G401 (cell line): ENCODE data around the gene SRGAP2. TPM values are rescaled to one million over a fixed set of nuclear protein-coding genes. Genes with fewer than 3 reads are reported as not detected.
"Not testable (repeated sequence)": the region's sequence is repeated elsewhere in the genome, so short reads cannot be mapped to it uniquely, and the experiment has no call there.

Experiments
- DNase-seq: peaks from one replicate; pipeline ENCODE4 v3.0.0-alpha.2; 2015; ENCODE audit warnings: low spot score
- in situ Hi-C: cut with HindIII; loops from 2 replicates; pipeline ENCODE4 v1.10.0; 2016; ENCODE audit warnings: low sequenced_read_pairs, mixed read lengths
- total RNA-seq: library from RNA; depleted of rRNA; stranded (reverse); fragments of >200 nt; shearing (Covaris generic); gene quantifications from 2 replicates; pipeline ENCODE4 v1.2.3, GENCODE V29; 2014; rRNA removed

The SRGAP2 gene
- total RNA-seq, result 16.5 and 24.9 TPM in 2 replicates

- in situ Hi-C loops, result not testable (repeated sequence)
- peak; percentile 68 for DNase-seq
Measured at GRCh38 chr1:206203364-206204158, at the start of gene SRGAP2. TSS of gene SRGAP2 (plus strand) at chr1:206203541. CDS start at chr1:206205971, 2,430 bp downstream.

GRCh38 chr1:206167350-206168029 is 35.9 kb upstream of the SRGAP2 start:
- DNase-seq, in situ Hi-C loops: not testable (repeated sequence)

GRCh38 chr1:206169794-206170193 is 33.5 kb upstream of the SRGAP2 start:
- DNase-seq, in situ Hi-C loops: not testable (repeated sequence)

- DNase-seq, in situ Hi-C loops: not testable (repeated sequence)
Measured at GRCh38 chr1:206173110-206173719, 30.1 kb upstream of the SRGAP2 start.

- in situ Hi-C loops, result not testable (repeated sequence)
Measured at GRCh38 chr1:206174182-206174868, 29.0 kb upstream of the SRGAP2 start.

GRCh38 chr1:206175459-206176113 is 27.8 kb upstream of the SRGAP2 start:
- in situ Hi-C loops, result not testable (repeated sequence)

More at GRCh38 chr1:206174182-206174868, 29.0 kb upstream of the SRGAP2 start:
- peak; percentile 74 for DNase-seq

GRCh38 chr1:206176114-206176502 is 27.2 kb upstream of the SRGAP2 start:
- in situ Hi-C loops, DNase-seq: not testable (repeated sequence)

More at GRCh38 chr1:206175459-206176113, 27.8 kb upstream of the SRGAP2 start:
- DNase-seq, result peak; percentile 12

GRCh38 chr1:206178061-206178989 is 25.0 kb upstream of the SRGAP2 start:
- in situ Hi-C loops, result not testable (repeated sequence)
- DNase-seq, result peak; percentile 19

GRCh38 chr1:206179666-206180065 is 23.7 kb upstream of the SRGAP2 start:
- DNase-seq, result peak; percentile 72
- in situ Hi-C loops, result not testable (repeated sequence)

GRCh38 chr1:206182368-206183317 is 20.7 kb upstream of the SRGAP2 start:
- DNase-seq, result peak; percentile 4
- in situ Hi-C loops, result not testable (repeated sequence)

GRCh38 chr1:206183788-206184187 is 19.6 kb upstream of the SRGAP2 start:
- DNase-seq, in situ Hi-C loops: not testable (repeated sequence)

- in situ Hi-C loops, DNase-seq: not testable (repeated sequence)
Measured at GRCh38 chr1:206185778-206186177, 17.6 kb upstream of the SRGAP2 start.

GRCh38 chr1:206186826-206187225 is 16.5 kb upstream of the SRGAP2 start:
- in situ Hi-C loops, result not testable (repeated sequence)
- peak; percentile 8 for DNase-seq

GRCh38 chr1:206195182-206195581 is 8.2 kb upstream of the SRGAP2 start:
- in situ Hi-C loops, DNase-seq: not testable (repeated sequence)

GRCh38 chr1:206196748-206197424 is 6.5 kb upstream of the SRGAP2 start:
- in situ Hi-C loops, result not testable (repeated sequence)
- peak; percentile 9 for DNase-seq

- DNase-seq, result peak; percentile 100
- in situ Hi-C loops, result not testable (repeated sequence)
Measured at GRCh38 chr1:206202789-206203363, 465 bp upstream of the SRGAP2 start, which contains the start of gene FAM72A. TSS of gene FAM72A (minus strand) at chr1:206202839. CDS start at chr1:206202025, 814 bp downstream.
